ENCODE data around the gene ADAMTS4.

Gene ADAMTS4

DNA sequence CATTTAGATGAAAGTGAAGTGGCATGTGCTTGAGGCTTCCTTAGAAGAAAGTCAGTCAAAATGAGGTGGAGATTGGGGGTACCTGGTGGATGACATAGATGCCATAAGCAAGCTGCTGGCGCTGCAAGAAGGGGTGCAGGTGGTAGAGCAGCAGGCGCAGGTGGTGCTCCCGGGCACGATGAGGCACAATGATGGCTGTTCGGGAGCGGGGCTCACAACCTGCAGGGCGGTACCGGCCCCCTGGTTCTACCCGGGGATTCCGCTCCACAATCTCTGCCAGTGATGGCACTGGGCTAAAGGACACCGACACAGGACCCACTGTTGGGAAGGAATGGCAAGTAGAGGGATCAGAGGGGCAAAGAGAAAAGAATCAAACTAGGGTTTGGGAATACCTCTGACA lies 23.9 kb downstream of the ADAMTS4 start:
- DNase-seq (ENCODE audit: low read depth, low spot score) = no peak

DNA sequence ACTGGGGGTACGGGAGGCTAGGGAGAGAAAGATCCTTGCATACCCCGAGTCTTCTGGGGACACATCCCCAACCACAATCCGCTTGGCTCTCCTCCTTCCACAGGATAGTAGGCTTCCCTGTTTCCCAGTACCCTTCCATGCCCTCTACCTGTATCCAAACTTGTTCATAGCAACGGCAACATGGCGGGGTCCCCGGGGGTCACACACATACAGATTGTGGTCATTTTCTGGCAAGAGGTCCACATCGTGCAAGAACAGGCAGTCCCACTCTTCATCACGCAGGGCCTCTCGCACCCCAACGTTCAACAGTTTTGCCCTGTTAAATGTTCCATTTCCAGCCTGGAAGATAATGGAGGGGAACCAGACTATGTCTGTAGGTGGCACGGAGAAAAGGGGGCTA lies 25.1 kb downstream of the ADAMTS4 start:
- no peak for DNase-seq (ENCODE audit: low read depth, low spot score)

DNA sequence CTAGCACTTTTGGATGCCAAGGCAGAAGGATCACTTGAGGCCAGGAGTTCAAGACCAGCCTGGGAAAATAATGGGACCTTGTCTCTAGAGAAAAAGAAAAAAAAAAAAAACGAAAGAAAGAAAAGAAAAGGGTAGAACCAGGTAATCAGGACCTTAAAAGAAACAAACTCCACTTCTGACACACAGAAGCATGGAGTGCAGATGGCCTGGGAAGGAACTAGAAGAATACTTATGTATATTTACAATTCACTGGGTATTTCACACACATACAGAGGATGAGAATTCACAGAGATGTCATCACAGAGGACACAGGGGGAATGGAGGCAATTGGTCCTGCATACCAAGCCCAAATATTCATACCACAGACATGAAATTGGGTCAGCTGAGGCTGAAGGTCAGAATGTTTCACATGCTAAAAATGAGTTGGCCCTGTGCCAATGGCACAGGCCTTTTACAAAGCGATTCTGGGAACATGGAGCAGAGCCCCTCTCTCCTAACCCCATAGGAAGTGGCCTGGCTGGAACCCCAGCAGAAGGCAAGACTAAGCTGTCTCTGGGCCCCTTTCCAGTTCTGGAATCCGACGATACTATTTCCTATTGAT lies 26.0 kb downstream of the ADAMTS4 start:
- no peak for DNase-seq (ENCODE audit: low read depth, low spot score)

DNA sequence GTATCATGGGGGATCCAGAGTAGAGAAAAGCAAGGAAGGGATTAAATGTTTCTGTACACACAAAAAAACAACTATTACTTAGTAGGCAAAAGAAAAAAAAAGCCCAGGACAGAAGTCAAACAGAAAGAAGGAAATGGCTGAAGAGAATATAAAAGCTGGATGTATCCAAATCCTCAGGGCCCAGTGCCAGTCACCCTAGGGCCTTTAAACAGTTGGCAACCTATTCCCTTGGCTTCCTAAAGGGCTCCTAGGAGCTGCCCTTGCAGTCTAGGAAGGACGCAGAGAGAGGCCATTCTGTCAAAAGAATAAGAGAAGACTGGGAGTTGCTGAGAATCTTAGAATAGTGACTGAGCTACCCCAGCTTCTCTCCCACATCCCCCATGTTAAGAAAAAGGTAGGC lies 26.5 kb downstream of the ADAMTS4 start:
- no peak for DNase-seq (ENCODE audit: low read depth, low spot score)

DNA sequence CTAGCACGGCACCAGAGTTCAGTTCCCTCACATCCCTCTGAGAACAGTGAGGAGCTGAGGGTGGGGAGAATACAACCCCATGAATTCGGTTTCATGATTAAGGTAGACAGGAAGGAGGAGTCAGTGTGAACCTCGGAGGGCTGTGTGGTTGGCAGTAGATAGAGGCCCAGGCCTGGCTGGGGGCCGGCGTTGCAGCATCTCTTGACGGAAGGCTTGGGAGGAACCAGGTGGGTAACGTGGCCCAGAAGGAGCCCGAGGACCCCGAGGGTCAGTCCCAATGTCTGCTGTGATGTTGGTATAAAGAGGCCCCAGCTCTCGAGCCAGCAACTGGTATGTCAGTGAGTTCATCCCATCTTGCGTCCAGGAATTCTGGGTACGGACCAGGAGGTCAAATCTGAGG lies 27.2 kb downstream of the ADAMTS4 start:
- DNase-seq (ENCODE audit: low read depth, low spot score) = no peak

DNA sequence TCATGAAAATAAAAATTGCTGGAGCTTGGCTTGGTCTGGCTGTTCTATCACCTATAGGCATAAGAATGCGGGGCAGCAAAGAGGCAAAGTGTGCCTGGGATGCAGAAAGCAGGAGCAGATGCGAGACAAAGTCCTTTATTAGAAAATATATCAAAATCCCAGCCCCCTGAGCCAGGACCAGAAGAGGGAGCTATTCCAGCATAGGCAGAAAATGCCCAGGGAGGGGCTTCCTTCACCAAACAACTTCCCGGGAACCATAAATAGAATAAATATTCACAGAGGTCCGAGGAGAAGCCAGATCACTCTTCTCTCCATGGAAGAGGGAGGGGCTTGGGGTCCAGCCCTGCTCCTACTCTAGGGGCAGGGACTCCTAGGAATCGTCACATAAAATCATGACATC lies 27.7 kb downstream of the ADAMTS4 start:
- no peak for DNase-seq (ENCODE audit: low read depth, low spot score)

DNA sequence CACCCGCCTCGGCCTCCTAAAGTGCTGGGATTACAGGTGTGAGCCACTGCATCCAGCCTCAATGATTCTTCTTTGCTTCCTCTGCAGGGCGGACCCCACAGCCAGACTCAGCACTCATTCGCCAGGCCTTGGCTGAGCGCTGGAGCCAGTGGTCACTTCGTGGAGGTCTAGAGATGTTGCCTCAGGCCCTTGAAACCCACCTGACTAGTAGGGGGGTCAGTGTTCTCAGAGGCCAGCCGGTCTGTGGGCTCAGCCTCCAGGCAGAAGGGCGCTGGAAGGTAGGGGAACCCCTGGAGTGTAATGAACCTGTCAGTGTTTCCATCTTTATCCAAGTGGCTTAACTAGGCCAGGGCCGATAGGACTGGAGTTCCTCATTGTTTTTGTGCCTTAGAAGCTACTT lies 29.9 kb downstream of the ADAMTS4 start:
- no peak for DNase-seq (ENCODE audit: low read depth, low spot score)

DNA sequence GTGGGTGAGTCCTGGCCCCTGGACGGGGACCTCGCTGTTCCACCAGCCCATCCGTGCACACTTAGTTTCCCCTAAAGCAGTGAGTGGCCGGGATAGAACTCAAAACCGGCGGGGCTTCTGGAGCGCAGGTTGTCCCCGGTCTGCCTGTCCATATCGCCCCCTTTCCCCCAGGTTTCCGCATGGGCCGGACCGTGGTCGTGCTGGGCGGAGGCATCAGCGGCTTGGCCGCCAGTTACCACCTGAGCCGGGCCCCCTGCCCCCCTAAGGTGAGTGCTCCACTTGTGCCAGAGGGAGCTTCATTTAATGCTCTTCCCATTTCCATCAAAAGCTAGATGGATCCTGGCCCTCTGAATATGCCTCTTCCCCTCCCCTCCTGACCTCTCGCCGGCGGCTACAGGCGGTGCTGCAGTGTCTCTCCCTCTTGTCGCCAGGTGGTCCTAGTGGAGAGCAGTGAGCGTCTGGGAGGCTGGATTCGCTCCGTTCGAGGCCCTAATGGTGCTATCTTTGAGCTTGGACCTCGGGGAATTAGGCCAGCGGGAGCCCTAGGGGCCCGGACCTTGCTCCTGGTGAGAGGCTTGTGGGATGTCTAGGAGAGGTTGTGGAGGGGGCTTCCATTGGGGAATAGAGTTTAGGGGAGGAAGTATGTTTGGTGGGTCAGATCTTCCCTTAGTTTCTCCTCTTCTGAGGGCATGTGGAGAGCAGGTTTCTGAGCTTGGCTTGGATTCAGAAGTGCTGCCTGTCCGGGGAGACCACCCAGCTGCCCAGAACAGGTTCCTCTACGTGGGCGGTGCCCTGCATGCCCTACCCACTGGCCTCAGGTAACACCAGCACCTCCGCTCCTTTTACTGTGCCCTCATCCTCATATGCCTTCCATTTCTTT lies 31.9 kb downstream of the ADAMTS4 start:
- no peak for DNase-seq (ENCODE audit: low read depth, low spot score)

DNA sequence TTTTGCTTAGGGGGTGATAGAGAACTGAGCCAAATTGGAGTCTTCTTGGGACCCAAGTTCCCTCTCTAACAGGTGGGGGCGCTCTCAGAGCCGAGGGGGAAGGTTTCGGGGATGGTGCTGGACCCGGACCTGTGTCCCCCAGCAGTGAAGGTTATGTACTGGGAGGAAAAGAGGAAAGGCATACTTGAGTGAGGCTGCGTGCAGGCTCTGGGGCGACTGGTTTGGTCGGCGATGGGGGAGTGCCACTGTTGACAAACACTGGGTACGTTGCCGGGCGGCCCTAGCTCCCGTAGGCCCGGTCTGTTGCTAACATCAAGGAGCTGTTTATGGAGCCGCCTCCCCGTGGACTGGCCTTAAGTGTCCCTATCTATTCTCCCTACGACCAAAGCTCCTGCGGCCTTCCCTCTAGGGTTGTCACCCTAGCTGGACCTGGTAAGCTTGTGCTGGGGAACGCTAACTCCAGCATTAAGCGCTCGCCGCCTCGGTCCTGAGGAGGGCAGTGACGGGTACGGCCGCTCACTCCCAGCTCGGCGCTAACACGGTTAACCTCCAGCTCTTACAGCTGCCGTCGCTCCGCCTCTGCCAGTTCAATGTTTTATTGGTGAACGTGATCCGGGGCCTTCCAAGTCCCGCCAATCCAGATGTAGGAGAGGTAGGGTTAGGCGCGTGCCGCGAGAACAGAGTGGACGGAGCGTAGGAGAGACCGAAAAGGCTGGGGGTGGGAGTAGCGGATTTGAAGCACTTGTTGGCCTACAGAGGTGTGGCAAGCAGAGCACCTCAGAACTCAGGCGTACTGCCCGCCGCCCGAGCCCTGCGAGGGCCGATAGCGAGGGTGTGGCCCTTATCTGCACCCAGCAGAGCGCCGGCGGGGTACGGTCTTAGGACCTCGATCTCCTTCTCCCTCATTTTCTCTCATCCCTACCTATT lies 32.8 kb downstream of the ADAMTS4 start, which contains the start of gene PPOX:
Gene PPOX, plus strand, starts transcription at position 685 of the 927 bp plus-strand sequence. CDS start 422 bp downstream, outside the sequence.
- peak; percentile 87 for DNase-seq (ENCODE audit: low read depth, low spot score)

DNA sequence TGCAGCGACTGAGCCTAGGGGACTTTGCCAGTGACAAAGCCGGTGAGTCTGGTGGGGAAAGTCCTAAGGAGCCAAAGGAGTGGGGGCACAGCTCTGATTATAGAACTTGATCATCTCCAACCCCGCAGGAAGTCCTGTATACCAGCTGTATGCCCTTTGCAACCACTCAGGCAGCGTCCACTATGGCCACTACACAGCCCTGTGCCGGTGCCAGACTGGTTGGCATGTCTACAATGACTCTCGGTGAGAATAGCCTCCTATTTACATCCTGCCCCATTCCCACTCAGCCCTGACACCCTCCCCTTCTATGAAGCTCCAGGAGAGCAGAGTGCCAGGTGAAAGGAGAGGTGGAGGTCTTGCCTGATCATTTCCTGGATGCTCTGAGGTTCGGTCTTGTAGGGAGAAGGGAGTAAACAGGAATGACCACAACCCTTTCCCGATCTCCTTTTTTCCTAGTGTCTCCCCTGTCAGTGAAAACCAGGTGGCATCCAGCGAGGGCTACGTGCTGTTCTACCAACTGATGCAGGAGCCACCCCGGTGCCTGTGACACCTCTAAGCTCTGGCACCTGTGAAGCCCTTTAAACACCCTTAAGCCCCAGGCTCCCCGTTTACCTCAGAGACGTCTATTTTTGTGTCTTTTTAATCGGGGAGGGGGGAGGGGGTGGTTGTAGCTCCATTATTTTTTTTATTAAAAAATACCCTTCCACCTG lies 33.8 kb downstream of the ADAMTS4 start:
- no peak for DNase-seq (ENCODE audit: low read depth, low spot score)

DNA sequence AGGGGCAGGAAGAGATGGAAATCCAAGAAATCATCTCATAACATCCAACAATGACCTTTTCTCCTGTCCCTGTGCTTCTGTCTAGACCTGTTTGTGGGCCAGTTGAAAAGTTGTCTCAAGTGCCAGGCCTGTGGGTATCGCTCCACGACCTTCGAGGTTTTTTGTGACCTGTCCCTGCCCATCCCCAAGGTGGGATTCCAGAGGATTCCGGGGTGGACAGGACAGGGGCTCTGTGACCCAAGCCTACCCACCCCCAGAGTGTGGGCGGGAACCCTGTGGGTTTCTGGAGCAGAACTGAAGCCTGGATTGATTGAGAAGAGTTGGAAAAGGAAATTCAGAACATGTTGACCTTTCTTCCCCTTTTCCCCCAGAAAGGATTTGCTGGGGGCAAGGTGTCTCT lies 35.1 kb downstream of the ADAMTS4 start:
- DNase-seq (ENCODE audit: low read depth, low spot score) = no peak

DNA sequence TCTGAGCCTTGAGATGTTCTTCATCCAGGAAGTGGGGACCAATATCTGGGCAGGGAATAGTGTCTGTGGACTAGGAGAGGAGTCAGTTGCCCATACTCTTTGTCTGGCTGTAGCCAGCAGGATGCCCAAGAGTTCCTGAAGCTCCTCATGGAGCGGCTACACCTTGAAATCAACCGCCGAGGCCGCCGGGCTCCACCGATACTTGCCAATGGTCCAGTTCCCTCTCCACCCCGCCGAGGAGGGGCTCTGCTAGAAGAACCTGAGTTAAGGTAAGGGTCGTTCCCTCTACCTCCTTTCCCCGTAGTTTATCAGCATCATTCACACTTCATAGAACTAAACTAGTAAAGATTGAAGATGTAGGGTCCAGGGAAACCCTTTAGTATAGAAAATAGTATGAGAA lies 36.0 kb downstream of the ADAMTS4 start:
- no peak for DNase-seq (ENCODE audit: low read depth, low spot score)

DNA sequence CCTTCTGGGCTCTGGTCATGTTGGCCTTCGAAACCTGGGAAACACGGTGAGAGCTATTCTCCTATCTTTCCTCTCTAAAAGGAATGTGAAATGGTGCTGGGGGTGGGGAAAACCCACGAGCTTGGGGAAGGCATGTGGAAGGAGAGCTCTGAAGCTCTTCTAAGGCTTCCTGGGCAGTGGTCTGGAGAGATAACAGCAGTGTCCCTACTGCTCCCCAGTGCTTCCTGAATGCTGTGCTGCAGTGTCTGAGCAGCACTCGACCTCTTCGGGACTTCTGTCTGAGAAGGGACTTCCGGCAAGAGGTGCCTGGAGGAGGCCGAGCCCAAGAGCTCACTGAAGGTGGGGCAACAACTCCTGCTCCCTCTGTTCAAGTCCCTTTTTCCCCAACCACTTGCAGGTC lies 36.8 kb downstream of the ADAMTS4 start:
- no peak for DNase-seq (ENCODE audit: low read depth, low spot score)

DNA sequence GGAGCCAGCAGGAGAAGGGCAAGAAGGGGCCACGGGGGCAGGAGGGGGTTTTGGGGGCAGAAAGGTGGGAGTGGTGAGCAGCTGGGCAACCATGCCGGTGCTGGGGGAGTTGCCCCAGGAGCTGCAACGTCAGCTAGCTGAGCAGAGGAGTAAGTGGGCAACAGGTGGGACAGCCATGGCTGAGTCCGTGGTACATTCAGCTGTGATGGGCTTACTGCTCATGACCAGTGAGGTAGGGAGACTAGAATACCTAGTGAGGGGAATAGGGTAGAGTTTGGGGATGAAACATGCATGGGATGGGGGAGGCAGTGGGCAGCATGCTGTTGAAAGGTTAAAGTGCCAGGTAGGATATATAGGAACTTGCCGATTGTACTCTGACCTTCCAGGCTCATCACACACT lies 37.2 kb downstream of the ADAMTS4 start:
- DNase-seq (ENCODE audit: low read depth, low spot score) = no peak

DNA sequence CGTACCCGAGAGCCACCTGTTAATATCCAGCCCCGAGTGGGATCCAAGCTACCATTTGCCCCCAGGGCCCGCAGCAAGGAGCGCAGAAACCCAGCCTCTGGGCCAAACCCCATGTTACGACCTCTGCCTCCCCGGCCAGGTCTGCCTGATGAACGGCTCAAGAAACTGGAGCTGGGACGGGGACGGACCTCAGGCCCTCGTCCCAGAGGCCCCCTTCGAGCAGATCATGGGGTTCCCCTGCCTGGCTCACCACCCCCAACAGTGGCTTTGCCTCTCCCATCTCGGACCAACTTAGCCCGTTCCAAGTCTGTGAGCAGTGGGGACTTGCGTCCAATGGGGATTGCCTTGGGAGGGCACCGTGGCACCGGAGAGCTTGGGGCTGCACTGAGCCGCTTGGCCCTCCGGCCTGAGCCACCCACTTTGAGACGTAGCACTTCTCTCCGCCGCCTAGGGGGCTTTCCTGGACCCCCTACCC lies 38.1 kb downstream of the ADAMTS4 start:
- no peak for DNase-seq (ENCODE audit: low read depth, low spot score)

DNA sequence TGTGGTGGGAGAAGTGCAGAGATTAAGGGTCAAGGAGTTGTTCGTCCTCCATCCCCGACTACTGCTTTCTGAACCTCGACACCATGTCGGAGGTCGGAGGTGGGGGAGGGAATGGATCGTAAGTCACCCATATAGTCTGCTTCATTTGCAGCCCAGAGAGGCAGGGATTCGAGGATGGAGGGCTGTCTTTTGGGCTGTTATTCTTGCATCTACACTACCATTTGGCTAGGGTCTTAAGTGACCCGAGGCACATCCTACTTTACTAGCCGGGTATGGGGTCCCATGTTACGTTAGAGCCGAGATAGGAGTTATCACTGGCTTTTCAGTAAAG lies 39.0 kb downstream of the ADAMTS4 start:
- DNase-seq (ENCODE audit: low read depth, low spot score) = no peak

DNA sequence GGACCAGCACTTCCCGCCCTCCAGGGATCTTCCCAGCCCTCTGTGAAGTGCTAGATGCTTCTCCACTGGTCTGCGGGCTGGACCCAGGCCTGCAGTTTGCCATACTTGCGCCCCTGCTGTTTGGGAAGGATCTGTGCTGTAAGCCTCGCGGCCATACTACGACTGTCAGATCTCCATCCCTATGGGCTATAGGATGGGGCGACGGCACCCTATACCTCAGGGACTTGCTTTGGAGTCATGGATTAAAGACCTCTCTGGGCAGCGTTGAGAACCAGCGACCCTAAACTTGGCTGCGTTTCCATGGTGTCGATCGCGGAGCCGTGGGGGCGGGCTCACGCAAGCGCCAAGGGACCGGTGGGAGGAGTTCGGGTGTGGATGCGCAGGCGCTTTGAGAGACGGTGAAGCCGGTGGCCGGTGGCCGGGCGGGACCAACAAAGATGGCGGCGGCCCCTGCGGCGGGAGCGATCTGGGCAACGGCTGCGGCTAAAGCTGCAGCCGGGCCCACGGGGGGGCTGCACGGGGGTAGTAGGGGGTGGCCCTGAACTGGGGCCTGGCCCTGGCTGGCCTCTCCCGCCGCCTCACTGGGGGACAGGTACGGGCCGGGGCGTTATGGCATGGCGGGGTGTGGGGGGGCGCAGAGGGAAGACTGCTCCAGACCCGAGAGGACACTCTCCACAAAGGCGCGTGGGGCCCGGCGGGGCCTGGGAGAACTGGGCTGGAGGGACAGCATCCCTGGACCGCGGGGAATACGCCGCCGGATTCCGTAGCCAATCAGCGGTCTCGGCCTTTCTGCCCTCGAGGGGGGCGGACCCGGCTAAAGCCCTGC lies 39.6 kb downstream of the ADAMTS4 start, which contains the start of gene USP21:
Gene USP21, plus strand, starts transcription at position 414 of the 826 bp plus-strand sequence. CDS start 1,141 bp downstream, outside the sequence.
- DNase-seq (ENCODE audit: low read depth, low spot score) = peak; percentile 88

DNA sequence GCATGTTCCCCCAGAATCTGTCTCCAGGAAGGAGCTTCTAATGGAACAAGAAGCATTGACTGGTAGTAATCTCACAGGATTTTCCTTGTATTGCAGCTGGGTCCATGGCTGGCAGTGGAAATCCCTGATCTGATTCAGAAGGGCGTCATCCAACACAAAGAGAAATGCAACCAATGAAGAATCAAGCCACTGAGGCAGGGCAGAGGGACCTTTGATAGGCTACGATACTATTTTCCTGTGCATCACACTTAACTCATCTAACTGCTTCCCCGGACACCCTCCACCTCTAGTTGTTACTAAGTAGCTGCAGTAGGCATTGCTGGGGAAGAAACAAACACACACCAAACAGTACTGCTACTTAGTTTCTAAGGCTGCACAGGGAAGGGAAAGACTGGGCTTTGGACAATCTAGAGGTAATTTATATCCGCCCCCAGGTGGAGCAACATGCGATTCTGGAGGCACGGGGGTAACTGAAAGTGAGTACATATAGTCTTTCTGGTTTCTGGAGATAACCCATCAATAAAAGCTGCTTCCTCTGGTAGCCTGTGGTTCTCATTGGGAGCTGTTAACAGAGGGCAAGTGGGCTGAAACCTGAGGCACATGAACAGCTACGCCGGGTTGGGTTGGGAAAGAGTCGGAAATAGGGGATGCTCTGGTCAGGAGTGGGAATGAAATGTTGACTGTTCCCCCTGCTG lies 40.4 kb downstream of the ADAMTS4 start:
- no peak for DNase-seq (ENCODE audit: low read depth, low spot score)

DNA sequence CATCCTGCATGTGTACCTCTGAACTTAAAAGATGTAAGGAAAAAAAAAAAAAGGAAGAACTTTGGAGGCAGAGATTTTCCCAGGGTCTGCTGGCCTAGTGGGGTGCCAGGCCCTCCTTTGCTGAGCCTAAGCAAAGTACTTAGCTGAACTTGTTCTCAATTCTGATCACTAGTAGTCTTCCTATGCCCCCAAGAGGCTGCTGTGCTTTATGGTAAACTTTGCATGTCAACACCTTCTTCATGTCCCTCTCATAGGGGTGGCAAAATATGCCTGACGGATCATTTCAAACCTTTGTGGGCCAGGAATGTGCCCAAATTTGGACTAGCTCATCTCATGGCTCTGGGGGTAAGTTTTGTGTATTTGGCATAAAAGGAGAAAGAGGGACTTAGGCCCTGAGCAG lies 41.0 kb downstream of the ADAMTS4 start:
- DNase-seq (ENCODE audit: low read depth, low spot score) = no peak

Data from activated CD4-positive, CD25-positive, alpha-beta regulatory T cell treated with anti-CD3 and anti-CD28 coated beads, Interleukin-2, amount 50 U/mL, for 16 hours (primary cell).